MCF 10A (cell line): ENCODE data around the gene GFPT1. TPM values are rescaled to one million over a fixed set of nuclear protein-coding genes. Genes with fewer than 3 reads are reported as not detected.

Source experiments
- BruUV-seq: library from RNA; stranded (reverse); fragments of 400-500 nt; replicated peaks from 2 replicates; lab custom pipeline; 2021; lab: Mats Ljungman, UMichigan
- CTCF ChIA-PET: fragments of 300-600 bp; sonication (Branson Sonifier 250); formaldehyde crosslinking; extraction: SDS; loops from one replicate; lab custom pipeline; 2021; ENCODE audit warnings: antibody characterized with exemption, inconsistent platforms; lab: Yijun Ruan, JAX
- POLR2A ChIA-PET: fragments of 300-600, 350-650 bp; sonication (Branson Sonifier 250); formaldehyde crosslinking; extraction: SDS; loops from one replicate; lab custom pipeline; 2020; ENCODE audit warnings: antibody characterized with exemption, inconsistent platforms; lab: Yijun Ruan, JAX
- DNase-seq: peaks from one replicate; pipeline ENCODE4 v3.0.0-alpha.2; 2018; ENCODE audit not compliant: unreplicated experiment
- H3K27ac Mint-ChIP-seq: one replicate; pipeline ENCODE4 v1.8.0; 2022; ENCODE audit warnings: mild to moderate bottlenecking, low read depth, mixed read lengths; ENCODE audit not compliant: unreplicated experiment
- H3K27me3 Mint-ChIP-seq: one replicate; pipeline ENCODE4 v1.8.0; 2022; ENCODE audit warnings: mixed read lengths; ENCODE audit not compliant: insufficient read depth, unreplicated experiment
- H3K36me3 Mint-ChIP-seq: one replicate; pipeline ENCODE4 v1.8.0; 2022; ENCODE audit warnings: mild to moderate bottlenecking, moderate library complexity, mixed read lengths; ENCODE audit not compliant: insufficient read depth, unreplicated experiment
- H3K4me1 Mint-ChIP-seq: one replicate; pipeline ENCODE4 v1.8.0; 2022; ENCODE audit warnings: mixed read lengths; ENCODE audit not compliant: insufficient read depth, unreplicated experiment
- H3K4me3 Mint-ChIP-seq: one replicate; pipeline ENCODE4 v1.8.0; 2022; ENCODE audit warnings: mild to moderate bottlenecking, moderate library complexity, mixed read lengths; ENCODE audit not compliant: unreplicated experiment
- H3K9me3 Mint-ChIP-seq: one replicate; pipeline ENCODE4 v1.8.0; 2022; ENCODE audit warnings: mixed read lengths; ENCODE audit not compliant: unreplicated experiment
- CTCF ChIP-seq: fragments of 200-600 bp; IDR thresholded peaks from one replicate; pipeline ENCODE4 v1.8.0; 2022; ENCODE audit warnings: antibody characterized with exemption, mild to moderate bottlenecking; ENCODE audit not compliant: unreplicated experiment
- intact Hi-C: fragments of 100-400 bp; cut with micrococcal nuclease; formaldehyde crosslinking; loops from 2 replicates; pipeline ENCODE4 v1.14.1; 2022
- total RNA-seq: library from RNA; stranded (reverse); gene quantifications from 2 replicates; pipeline ENCODE4 v1.2.3, GENCODE V29; 2022

Gene GFPT1
- total RNA-seq, 1 experiment from 2014 or later, result 176 TPM

- ChIA-PET CTCF (interaction anchor here (0.6 to 1.7 kb wide), 2 partner anchors 17 to 62 kb away, joined by 3 to 4 read pairs; no protein-coding TSS in a partner anchor), POLR2A (interaction anchor here (0.7 kb wide), 1 partner anchor 68 kb away, joined by 3 read pairs; no protein-coding TSS in a partner anchor)
- intact Hi-C loops, result no loop called here
- peaks cover 69% of the 10 kb centered on the region for H3K36me3 Mint-ChIP-seq
- H3K4me3 Mint-ChIP-seq, result no peak overlapping the region
- H3K27ac Mint-ChIP-seq, result peak overlapping the region; percentile 10
- H3K9me3 Mint-ChIP-seq, result no peaks in the 10 kb centered on the region
- no peak for TF ChIP-seq CTCF
- DNase-seq, result no peak
- H3K4me1 Mint-ChIP-seq, result peaks cover 15% of the 10 kb centered on the region
- TSS peak; percentile 1 for BruUV-seq
- no peaks in the 10 kb centered on the region for H3K27me3 Mint-ChIP-seq
Measured at GRCh38 chr2:69322631-69323030, 64.4 kb downstream of the GFPT1 start.

- no peak for TF ChIP-seq CTCF
- intact Hi-C loops, result no loop called here
- ChIA-PET CTCF (interaction anchor here (0.5 to 4.1 kb wide), 3 partner anchors 8 to 376 kb away, joined by 4 to 27 read pairs (median 5); no protein-coding TSS in a partner anchor), POLR2A (interaction anchor here (1.0 kb wide), 1 partner anchor 146 kb away, joined by 3 read pairs; no protein-coding TSS in a partner anchor)
- Mint-ChIP-seq H3K4me1 (peaks cover 15% of the 10 kb centered on the region), H3K27me3 (no peaks in the 10 kb centered on the region), H3K36me3 (peaks cover 43% of the 10 kb centered on the region), H3K27ac (no peak overlapping the region), H3K4me3 (no peak overlapping the region), H3K9me3 (no peaks in the 10 kb centered on the region)
- no TSS peak for BruUV-seq
- no peak for DNase-seq
Measured at GRCh38 chr2:69316550-69316949, 70.5 kb downstream of the GFPT1 start.

GRCh38 chr2:69315160-69315761, 71.8 kb downstream of the GFPT1 start:
- Mint-ChIP-seq H3K4me3 (no peak overlapping the region), H3K4me1 (peaks cover 5% of the 10 kb centered on the region), H3K27me3 (no peaks in the 10 kb centered on the region), H3K36me3 (peaks cover 36% of the 10 kb centered on the region), H3K9me3 (no peaks in the 10 kb centered on the region), H3K27ac (no peak overlapping the region)
- no TSS peak for BruUV-seq
- ChIA-PET POLR2A (interaction anchor here (1.7 kb wide), 1 partner anchor 291 kb away, joined by 4 read pairs; no protein-coding TSS in a partner anchor), CTCF (interaction anchor here (0.7 to 1.0 kb wide), 3 partner anchors 9 to 1095 kb away, joined by 3 to 4 read pairs (median 3); no protein-coding TSS in a partner anchor)
- intact Hi-C loops, result no loop called here
- DNase-seq, result no peak
- no peak for TF ChIP-seq CTCF

- Mint-ChIP-seq H3K27me3 (no peaks in the 10 kb centered on the region), H3K27ac (no peak overlapping the region), H3K9me3 (no peaks in the 10 kb centered on the region), H3K4me1 (peaks cover 17% of the 10 kb centered on the region), H3K4me3 (no peak overlapping the region), H3K36me3 (peaks cover 30% of the 10 kb centered on the region)
- no peak for DNase-seq
- ChIA-PET POLR2A (no interaction called here), CTCF (interaction anchor here (0.7 kb wide), 1 partner anchor 432 kb away, joined by 3 read pairs; no protein-coding TSS in a partner anchor)
- no TSS peak for BruUV-seq
- intact Hi-C loops, result no loop called here
- no peak for TF ChIP-seq CTCF
Measured at GRCh38 chr2:69311024-69311416, 76.0 kb downstream of the GFPT1 start.
